Natural killer cell (primary cell): Measurements from ENCODE around the gene LAIR2. TPM values are rescaled to one million over a fixed set of nuclear protein-coding genes. Genes with fewer than 3 reads are reported as not detected.

ENCODE experiments used
- ATAC-seq, 3 donors: fragments of 150-1000 bp in 2 of 3; fragments of 200-7000 bp in 1 of 3; cut with Tn5 transposase; 1 replicate in 1 of 3; 2 replicates in 2 of 3; pipeline ENCODE4 v1.10.0; 2021; ENCODE audit warnings: mild to moderate bottlenecking in 2 of 3, moderate library complexity in 2 of 3
- DNase-seq, 2 donors: peaks; one replicate each; pipeline versions ENCODE4 v3.0.0 to v3.0.0-alpha.2; 2013 to 2021; ENCODE audit warnings: mixed read lengths in 1 of 2
- H3K27ac ChIP-seq: one replicate; pipeline ENCODE4 v1.5.1; 2013; ENCODE audit warnings: mild to moderate bottlenecking, low read length
- H3K27me3 ChIP-seq: one replicate; pipeline ENCODE4 v1.6.1; 2013; ENCODE audit warnings: low read length; ENCODE audit not compliant: control insufficient read depth, insufficient read depth
- H3K36me3 ChIP-seq: one replicate; pipeline ENCODE4 v1.6.1; 2013; ENCODE audit warnings: low read length; ENCODE audit not compliant: control insufficient read depth, insufficient read depth
- H3K4me1 ChIP-seq: one replicate; pipeline ENCODE4 v1.6.1; 2013; ENCODE audit warnings: low read length; ENCODE audit not compliant: control insufficient read depth, insufficient read depth
- H3K4me3 ChIP-seq: one replicate; pipeline ENCODE4 v1.5.1; 2013; ENCODE audit warnings: low read length
- H3K9me3 ChIP-seq: one replicate; pipeline ENCODE4 v1.6.1; 2013; ENCODE audit warnings: low read length; ENCODE audit not compliant: control insufficient read depth, insufficient read depth
- H3K27ac Mint-ChIP-seq, 2 donors: one replicate each; pipeline ENCODE4 v1.8.0; 2022; ENCODE audit warnings: mild to moderate bottlenecking in 2 of 2, mixed read lengths in 2 of 2, moderate library complexity in 1 of 2
- H3K27me3 Mint-ChIP-seq, 2 donors: one replicate each; pipeline ENCODE4 v1.8.0; 2022; ENCODE audit warnings: low read depth in 2 of 2, mixed read lengths in 2 of 2
- H3K36me3 Mint-ChIP-seq: one replicate; pipeline ENCODE4 v1.8.0; 2022; ENCODE audit warnings: mixed read lengths
- H3K4me1 Mint-ChIP-seq, 2 donors: one replicate each; pipeline ENCODE4 v1.8.0; 2022; ENCODE audit warnings: mixed read lengths in 2 of 2
- H3K4me3 Mint-ChIP-seq: one replicate; pipeline ENCODE4 v1.8.0; 2022; ENCODE audit warnings: mild to moderate bottlenecking, moderate library complexity, mixed read lengths
- H3K9me3 Mint-ChIP-seq, 2 donors: one replicate each; pipeline ENCODE4 v1.8.0; 2022; ENCODE audit warnings: mixed read lengths in 2 of 2
- WGBS: methylation state at CpG from one replicate; pipeline ENCODE4 v1.1.7; 2013; ENCODE audit warnings: missing lambda C conversion rate; ENCODE audit not compliant: insufficient coverage; 5-methylcytosine and 5-hydroxymethylcytosine counted together
- intact Hi-C: fragments of 100-400 bp; cut with micrococcal nuclease; formaldehyde crosslinking; loops from one replicate; pipeline ENCODE4 v1.14.2; 2022
- total RNA-seq, 4 donors: library from RNA; stranded (reverse); fragments of 120-200 nt in 1 of 4; gene quantifications; one replicate each; pipeline versions ENCODE4 v1.2.3 to v1.2.4, GENCODE V29; 2013 to 2022
- TF ChIP-seq, protein P1 (sequence below): fragments of 200-600 bp; IDR thresholded peaks from one replicate; pipeline ENCODE4 v1.8.0; 2022; ENCODE audit warnings: antibody characterized with exemption

Gene LAIR2, protein sequence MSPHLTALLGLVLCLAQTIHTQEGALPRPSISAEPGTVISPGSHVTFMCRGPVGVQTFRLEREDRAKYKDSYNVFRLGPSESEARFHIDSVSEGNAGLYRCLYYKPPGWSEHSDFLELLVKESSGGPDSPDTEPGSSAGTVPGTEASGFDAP
- total RNA-seq, result 10 to 100 TPM; 44.1 to 67.7 (median 53.3) TPM
- total RNA-seq (2013), result 17.6 TPM

DNA sequence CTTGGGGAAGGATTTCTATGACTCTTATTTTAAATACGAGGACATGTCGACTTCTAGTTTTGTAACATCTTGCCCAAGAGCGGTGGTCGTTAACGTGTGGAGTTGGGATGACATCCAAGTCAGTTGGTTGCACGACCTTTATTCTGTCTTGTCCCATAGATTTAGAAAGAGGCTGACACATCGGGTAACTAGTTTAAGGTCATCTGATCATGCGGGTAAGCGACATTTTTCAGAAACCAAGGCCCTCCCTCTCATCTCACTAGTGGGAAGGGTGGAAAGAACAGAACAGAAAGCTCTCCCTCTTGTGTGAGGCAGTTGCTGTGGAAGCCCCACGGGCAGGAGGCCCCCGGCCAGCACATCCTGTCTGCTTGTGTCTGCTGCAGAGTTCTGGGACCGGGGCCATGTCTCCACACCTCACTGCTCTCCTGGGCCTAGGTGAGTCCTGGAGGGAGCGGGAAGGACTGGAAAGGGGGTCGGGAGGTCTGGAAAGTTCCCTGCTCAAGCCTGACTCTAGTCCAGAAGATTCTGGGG lies at the start of gene LAIR2:
LAIR2 (plus strand) TSS at position 314 of the 531 bp plus-strand sequence; CDS start at position 402, 88 bp downstream.
- Mint-ChIP-seq H3K9me3 (peaks cover 0 to 3% of the 10 kb centered on the region in 2 donors), H3K36me3 (peaks cover 6% of the 10 kb centered on the region), H3K4me3 (peak within 1 kb of the TSS; percentile 80), H3K27me3 (peaks cover 0 to 8% of the 10 kb centered on the region in 2 donors), H3K4me1 (peaks cover 48 to 59% of the 10 kb centered on the region in 2 donors), H3K27ac (peak within 1 kb of the TSS; percentile 79)
- Histone ChIP-seq H3K27me3 (peaks cover 6% of the 10 kb centered on the region), H3K4me1 (peaks cover 49% of the 10 kb centered on the region), H3K36me3 (no peaks in the 10 kb centered on the region), H3K9me3 (no peaks in the 10 kb centered on the region), H3K4me3 (peak within 1 kb of the TSS; percentile 14), H3K27ac (peak within 1 kb of the TSS; percentile 19)
- ATAC-seq (peak; percentile 64 to 85 (median 74)), DNase-seq (peak; percentile 41 to 53)
- WGBS, result 51% methylated on average over 12 of the region's 14 CpGs
- intact Hi-C loops, result no loop called here
- TF ChIP-seq, protein P1, sequence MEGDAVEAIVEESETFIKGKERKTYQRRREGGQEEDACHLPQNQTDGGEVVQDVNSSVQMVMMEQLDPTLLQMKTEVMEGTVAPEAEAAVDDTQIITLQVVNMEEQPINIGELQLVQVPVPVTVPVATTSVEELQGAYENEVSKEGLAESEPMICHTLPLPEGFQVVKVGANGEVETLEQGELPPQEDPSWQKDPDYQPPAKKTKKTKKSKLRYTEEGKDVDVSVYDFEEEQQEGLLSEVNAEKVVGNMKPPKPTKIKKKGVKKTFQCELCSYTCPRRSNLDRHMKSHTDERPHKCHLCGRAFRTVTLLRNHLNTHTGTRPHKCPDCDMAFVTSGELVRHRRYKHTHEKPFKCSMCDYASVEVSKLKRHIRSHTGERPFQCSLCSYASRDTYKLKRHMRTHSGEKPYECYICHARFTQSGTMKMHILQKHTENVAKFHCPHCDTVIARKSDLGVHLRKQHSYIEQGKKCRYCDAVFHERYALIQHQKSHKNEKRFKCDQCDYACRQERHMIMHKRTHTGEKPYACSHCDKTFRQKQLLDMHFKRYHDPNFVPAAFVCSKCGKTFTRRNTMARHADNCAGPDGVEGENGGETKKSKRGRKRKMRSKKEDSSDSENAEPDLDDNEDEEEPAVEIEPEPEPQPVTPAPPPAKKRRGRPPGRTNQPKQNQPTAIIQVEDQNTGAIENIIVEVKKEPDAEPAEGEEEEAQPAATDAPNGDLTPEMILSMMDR, result no peak

DNA sequence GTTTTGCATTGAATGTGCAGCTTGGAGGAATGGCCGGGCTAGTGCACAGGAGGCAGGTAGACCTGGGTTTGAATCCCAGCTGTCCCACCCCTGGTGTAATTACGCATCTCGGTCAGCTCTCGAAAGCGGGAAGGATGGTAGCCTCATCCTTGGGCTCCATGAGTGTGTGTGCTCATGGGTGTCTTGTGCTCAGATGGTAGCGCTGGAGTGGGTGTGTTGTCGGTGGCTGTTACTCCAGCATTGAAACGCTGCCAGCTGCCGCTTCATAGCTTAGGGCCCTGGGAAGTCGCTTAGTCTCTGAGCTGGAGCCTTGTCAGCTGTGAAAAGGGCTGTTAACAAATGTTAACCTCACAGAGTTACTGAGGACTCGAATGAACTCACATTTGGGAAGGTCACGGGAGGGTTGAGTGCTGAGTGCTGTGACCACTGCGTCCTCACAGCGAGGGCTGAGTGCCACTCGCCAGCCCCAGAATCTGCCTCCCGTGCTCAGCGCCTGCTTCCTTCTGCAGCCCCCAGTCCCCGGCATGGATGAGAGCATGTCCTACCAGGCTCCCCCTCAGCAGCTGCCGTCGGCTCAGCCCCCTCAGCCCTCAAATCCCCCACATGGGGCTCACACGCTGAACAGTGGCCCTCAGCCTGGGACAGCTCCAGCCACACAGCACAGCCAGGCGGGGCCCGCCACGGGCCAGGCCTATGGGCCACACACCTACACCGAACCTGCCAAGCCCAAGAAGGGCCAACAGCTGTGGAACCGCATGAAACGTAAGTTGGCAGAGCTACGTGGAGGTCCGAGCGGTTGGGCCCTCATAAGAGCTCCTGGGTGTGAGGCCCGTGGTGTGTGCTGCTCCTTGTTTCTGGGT lies 48.5 kb upstream of the LAIR2 start:
- Mint-ChIP-seq H3K27ac (no peak overlapping the region), H3K36me3 (no peaks in the 10 kb centered on the region), H3K27me3 (no peaks in the 10 kb centered on the region), H3K9me3 (no peaks in the 10 kb centered on the region), H3K4me3 (no peak overlapping the region), H3K4me1 (peaks cover 36 to 49% of the 10 kb centered on the region in 2 donors)
- Histone ChIP-seq H3K4me3 (no peak overlapping the region), H3K27me3 (no peaks in the 10 kb centered on the region), H3K9me3 (no peaks in the 10 kb centered on the region), H3K4me1 (peaks cover 25% of the 10 kb centered on the region), H3K27ac (no peak overlapping the region), H3K36me3 (peaks cover 77% of the 10 kb centered on the region)
- 97% methylated on average over 31 of the region's 31 CpGs for WGBS
- intact Hi-C loops, result no loop called here
- no peak for ATAC-seq
- no peak for DNase-seq
- TF ChIP-seq, protein P1, result no peak

DNA sequence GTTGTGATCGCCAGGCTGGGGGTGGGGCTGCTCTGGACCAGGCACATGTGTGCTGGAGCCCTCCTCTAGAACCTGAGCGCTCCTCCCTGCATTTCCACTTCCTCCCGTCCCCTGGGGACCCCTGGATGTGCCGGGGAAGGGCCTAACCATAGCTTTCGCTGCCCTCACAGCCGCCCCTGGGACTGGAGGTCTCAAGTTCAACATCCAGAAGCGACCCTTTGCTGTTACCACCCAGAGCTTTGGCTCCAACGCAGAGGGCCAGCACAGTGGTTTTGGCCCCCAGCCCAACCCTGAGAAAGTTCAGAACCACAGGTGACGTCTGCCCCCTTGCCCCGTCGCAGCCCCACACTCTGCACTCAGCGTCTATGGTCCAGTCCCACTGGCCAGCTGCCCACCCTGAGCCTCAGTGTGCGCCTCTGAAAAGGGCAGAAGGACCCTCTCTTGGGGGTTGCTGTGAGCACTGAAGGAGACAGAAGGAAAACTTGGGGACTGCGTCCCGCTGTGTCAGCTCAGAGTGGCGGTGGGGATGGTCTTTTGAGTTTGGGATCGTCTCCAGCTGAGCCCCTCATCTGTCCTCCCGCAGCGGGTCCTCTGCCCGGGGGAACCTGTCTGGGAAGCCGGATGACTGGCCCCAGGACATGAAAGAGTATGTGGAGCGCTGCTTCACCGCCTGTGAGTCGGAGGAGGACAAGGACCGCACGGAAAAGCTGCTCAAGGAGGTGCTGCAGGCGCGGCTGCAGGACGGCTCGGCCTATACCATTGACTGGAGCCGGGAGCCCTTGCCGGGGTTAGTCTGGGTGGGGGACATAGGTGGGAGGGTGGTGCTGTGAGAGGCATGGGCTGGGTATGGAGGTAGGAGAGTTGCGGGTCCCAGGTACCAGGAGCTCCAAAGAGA lies 47.6 kb upstream of the LAIR2 start:
- Mint-ChIP-seq H3K27ac (no peak overlapping the region), H3K9me3 (no peaks in the 10 kb centered on the region), H3K27me3 (no peaks in the 10 kb centered on the region), H3K4me1 (peaks cover 40 to 49% of the 10 kb centered on the region in 2 donors), H3K4me3 (no peak overlapping the region), H3K36me3 (no peaks in the 10 kb centered on the region)
- DNase-seq, result no peak
- TF ChIP-seq, protein P1, result no peak
- Histone ChIP-seq H3K27me3 (no peaks in the 10 kb centered on the region), H3K4me1 (peaks cover 20% of the 10 kb centered on the region), H3K36me3 (peaks cover 86% of the 10 kb centered on the region), H3K9me3 (no peaks in the 10 kb centered on the region), H3K4me3 (no peak overlapping the region), H3K27ac (no peak overlapping the region)
- 96% methylated on average over 33 of the region's 33 CpGs for WGBS
- no peak for ATAC-seq
- intact Hi-C loops, result no loop called here
